ENCODE measurements around the gene LY6G6D. TPM values are rescaled to one million over a fixed set of nuclear protein-coding genes. Genes with fewer than 3 reads are reported as not detected.
A peak's percentile ranks its signal among the peaks of the same experiment; 100 is the strongest.

LY6G6D gene
- total RNA-seq, 1 experiment from 2014 or later = not detected

DNA sequence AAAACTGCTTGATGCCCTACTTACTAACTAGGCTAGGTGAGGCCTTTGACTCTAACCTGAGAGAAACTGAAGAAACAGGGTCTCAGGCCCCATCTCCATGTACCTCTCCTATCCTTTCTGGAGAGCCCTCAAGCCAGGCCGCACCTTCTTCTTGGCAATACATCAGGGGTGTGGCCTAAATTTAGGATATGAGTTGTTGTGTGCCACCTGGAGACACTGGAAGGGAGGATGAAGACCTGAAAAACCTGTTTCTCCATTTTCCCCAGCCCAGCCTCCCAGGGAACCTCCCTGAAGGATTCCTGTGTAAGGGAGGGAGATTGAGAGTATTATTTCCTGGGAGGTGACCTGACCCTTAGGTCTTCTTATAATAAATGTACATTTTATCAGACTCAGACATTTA lies 3.1 kb downstream of the LY6G6D start:
- Histone ChIP-seq H3K4me1 (ENCODE audit: insufficient read depth, low read length) (peaks cover 10% of the 10 kb centered on the region; the same call in 1 of the 2 replicates), H3K9ac (ENCODE audit: extremely low read depth, insufficient read length, low read length) (no peak overlapping the region), H3K4ac (ENCODE audit: low read depth, low read length) (no peak overlapping the region), H2AK5ac (ENCODE audit: insufficient read length, low read length) (no peak overlapping the region), H3K14ac (ENCODE audit: insufficient read depth, low read length) (no peak overlapping the region), H4K5ac (ENCODE audit: insufficient read length, low read depth, low read length) (no peak overlapping the region), H3K4me2 (ENCODE audit: insufficient read depth, insufficient read length, low read length) (no peak overlapping the region), H2BK20ac (ENCODE audit: low read depth, low read length, poor library complexity, severe bottlenecking) (no peak overlapping the region), H4K8ac (replicated peaks; ENCODE audit: insufficient read length, low read depth, low read length) (no peak overlapping the region), H3K9me3 (ENCODE audit: control insufficient read depth, low read depth, low read length) (no peaks in the 10 kb centered on the region), H4K20me1 (ENCODE audit: control insufficient read depth, insufficient read depth, insufficient read length) (no peaks in the 10 kb centered on the region), H3K23ac (ENCODE audit: insufficient read length, low read depth, low read length) (no peak overlapping the region), H3K56ac (ENCODE audit: insufficient read length, low read depth, low read length) (no peak overlapping the region), H3T11ph (ENCODE audit: low read length) (no peak overlapping the region), H2BK12ac (ENCODE audit: insufficient read length, low read depth, low read length) (no peak overlapping the region), H3K27me3 (ENCODE audit: insufficient read depth, low read length) (no peaks in the 10 kb centered on the region), H3K79me2 (ENCODE audit: insufficient read depth, low read length) (no peaks in the 10 kb centered on the region), H2BK15ac (ENCODE audit: low read depth, low read length) (no peak overlapping the region), H3K23me2 (ENCODE audit: insufficient read length, low read depth, low read length, poor library complexity, severe bottlenecking) (no peaks in the 10 kb centered on the region), H2BK5ac (ENCODE audit: insufficient read length, low read length) (no peak overlapping the region), H3K79me1 (ENCODE audit: insufficient read depth, low read depth, low read length, poor library complexity, severe bottlenecking) (no peaks in the 10 kb centered on the region), H3K27ac (ENCODE audit: insufficient read length, low read depth, low read length) (no peak overlapping the region), H4K91ac (ENCODE audit: insufficient read length, low read depth, low read length) (no peak overlapping the region), H2BK120ac (ENCODE audit: low read depth, low read length, poor library complexity, severe bottlenecking) (no peak overlapping the region), H2AFZ (ENCODE audit: low read length) (no peak overlapping the region), H3K18ac (ENCODE audit: insufficient read length, low read depth, low read length) (no peak overlapping the region)
- WGBS (ENCODE audit: extremely low coverage, insufficient read length, low lambda C conversion rate) = no CpG with 5 or more reads among the region's 1 CpG
- TF ChIP-seq, protein P1, sequence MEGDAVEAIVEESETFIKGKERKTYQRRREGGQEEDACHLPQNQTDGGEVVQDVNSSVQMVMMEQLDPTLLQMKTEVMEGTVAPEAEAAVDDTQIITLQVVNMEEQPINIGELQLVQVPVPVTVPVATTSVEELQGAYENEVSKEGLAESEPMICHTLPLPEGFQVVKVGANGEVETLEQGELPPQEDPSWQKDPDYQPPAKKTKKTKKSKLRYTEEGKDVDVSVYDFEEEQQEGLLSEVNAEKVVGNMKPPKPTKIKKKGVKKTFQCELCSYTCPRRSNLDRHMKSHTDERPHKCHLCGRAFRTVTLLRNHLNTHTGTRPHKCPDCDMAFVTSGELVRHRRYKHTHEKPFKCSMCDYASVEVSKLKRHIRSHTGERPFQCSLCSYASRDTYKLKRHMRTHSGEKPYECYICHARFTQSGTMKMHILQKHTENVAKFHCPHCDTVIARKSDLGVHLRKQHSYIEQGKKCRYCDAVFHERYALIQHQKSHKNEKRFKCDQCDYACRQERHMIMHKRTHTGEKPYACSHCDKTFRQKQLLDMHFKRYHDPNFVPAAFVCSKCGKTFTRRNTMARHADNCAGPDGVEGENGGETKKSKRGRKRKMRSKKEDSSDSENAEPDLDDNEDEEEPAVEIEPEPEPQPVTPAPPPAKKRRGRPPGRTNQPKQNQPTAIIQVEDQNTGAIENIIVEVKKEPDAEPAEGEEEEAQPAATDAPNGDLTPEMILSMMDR (conservative IDR thresholded peaks at IDR 0.05) = no peak
- Mint-ChIP-seq H3K4me3 (0 out of 5 replicates have a peak overlapping the region, but pooled peaks of 1 of the 2 experiments have one; percentile 13), H3K4me1 (peaks cover 34 to 44% of the 10 kb centered on the region in 2 experiments), H3K36me3 (ENCODE audit: insufficient read depth in 1 of 3, low read depth in 3 of 3) (no peaks in the 10 kb centered on the region), H3K9me3 (no peaks in the 10 kb centered on the region), H3K27ac (peak overlapping the region in 1 of 3 experiments; percentile 90; a peak in 4 of 7 replicates), H3K27me3 (ENCODE audit: low read depth) (no peaks in the 10 kb centered on the region)
- peak; percentile 55 for DNase-seq
